Bronchial epithelial cell (primary cell): ENCODE measurements around the gene RAX. TPM values are rescaled to one million over a fixed set of nuclear protein-coding genes. Genes with fewer than 3 reads are reported as not detected.

Source experiments
- DNase-seq: peaks from one replicate; pipeline ENCODE4 v3.0.0-alpha.2; 2010; ENCODE audit warnings: low read depth
- FAIRE-seq: peaks from 2 replicates; lab custom pipeline; 2011; peaks lifted over from hg19 to GRCh38; lab: Jason Lieb, UNC
- H3K27me3 ChIP-seq: 2 replicates; pipeline ENCODE4 v1.5.1; 2011; ENCODE audit warnings: low read length; ENCODE audit not compliant: control insufficient read depth, insufficient read depth
- H3K36me3 ChIP-seq: 2 replicates; pipeline ENCODE4 v1.5.1; 2011; ENCODE audit warnings: low read length; ENCODE audit not compliant: control insufficient read depth, insufficient read depth
- H3K4me3 ChIP-seq: 2 replicates; pipeline ENCODE4 v1.5.1; 2011; ENCODE audit warnings: mild to moderate bottlenecking, low read depth, low read length, control low read depth
- CTCF ChIP-seq: IDR thresholded peaks from 2 replicates; pipeline ENCODE4 v1.5.1; 2011; ENCODE audit warnings: mild to moderate bottlenecking, moderate library complexity, low read length, control low read depth, inconsistent platforms; ENCODE audit not compliant: insufficient read depth, severe bottlenecking
- total RNA-seq: library from RNA; depleted of rRNA; stranded (reverse); fragments of >200 nt; gene quantifications from 2 replicates; pipeline ENCODE4 v1.2.1, GENCODE V29; 2014

Gene RAX
- total RNA-seq, 1 donor from 2014 or later = not detected

DNA sequence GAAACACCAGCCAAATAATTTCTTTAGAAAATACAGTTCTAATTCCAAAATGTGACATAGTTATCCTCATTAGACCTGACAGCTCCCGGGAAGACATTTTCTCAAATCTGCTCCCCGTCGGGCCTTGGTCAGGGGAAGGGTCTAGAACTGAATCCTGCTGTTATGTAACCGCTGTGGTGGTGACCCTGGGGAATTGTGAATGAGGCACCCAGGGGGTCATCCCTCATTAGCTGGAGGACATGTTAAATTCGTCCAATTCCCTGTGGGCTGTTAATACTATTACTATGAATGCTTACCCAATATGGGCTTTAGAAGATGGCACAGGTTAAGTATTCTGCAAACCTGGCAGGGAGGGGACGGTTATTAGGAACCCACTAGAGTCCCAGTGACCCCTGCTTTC, 33.4 kb upstream of the RAX start:
- no peak overlapping the region for H3K4me3 ChIP-seq
- no peaks in the 10 kb centered on the region for H3K36me3 ChIP-seq
- H3K27me3 ChIP-seq = peaks cover 2% of the 10 kb centered on the region
- FAIRE-seq (no peak), DNase-seq (no peak)
- no peak for TF ChIP-seq CTCF

DNA sequence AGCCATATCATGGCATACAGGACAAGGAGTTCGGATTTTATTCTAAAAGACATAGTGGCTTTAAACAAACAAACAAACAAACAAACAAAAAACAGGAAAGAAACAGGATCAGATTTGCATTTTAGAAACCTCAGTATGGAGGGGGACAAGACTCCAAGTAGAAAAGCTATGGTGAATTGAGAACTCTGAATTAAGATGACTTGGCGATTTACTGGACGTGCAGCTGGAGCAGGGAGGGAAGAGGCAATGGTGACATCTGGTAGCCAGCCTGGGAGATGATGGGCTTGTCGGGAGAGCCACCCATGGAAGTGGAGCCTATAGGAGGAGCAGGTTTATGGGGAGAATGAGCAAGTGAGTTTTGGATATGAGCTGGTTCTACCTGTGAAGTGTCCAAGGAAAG, 32.0 kb upstream of the RAX start:
- Histone ChIP-seq H3K36me3 (no peaks in the 10 kb centered on the region), H3K27me3 (peaks cover 2% of the 10 kb centered on the region), H3K4me3 (no peak overlapping the region)
- no peak for FAIRE-seq
- DNase-seq = no peak
- TF ChIP-seq CTCF = no peak

DNA sequence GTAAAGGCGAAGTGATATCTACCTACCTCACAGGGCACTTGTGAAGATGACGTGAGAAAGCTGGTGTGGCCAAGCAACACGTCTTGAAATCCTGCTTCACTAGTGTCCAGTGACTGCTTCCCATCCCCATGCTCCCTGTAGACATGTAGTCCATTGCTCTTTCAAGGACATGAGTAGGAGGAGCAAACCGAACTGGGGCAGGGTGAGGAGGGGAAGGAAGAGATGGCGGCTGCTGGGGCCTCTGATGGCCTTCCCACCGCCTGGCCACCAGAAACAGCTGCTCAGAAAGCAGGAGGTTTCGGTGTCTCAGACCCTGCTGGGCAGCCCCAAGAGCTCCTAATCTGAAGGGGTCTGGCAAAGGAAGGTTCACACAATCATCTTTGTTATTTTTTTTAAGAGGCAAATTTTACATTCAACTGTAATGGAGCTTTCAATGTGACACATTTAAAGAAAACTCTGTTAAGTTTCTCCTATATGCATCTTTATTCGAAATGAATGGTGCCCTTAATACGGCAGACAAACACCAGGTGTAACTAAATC, 30.5 kb upstream of the RAX start:
- no peaks in the 10 kb centered on the region for H3K36me3 ChIP-seq
- no peak for DNase-seq
- H3K27me3 ChIP-seq = no peaks in the 10 kb centered on the region
- TF ChIP-seq CTCF = no peak
- no peak overlapping the region for H3K4me3 ChIP-seq
- FAIRE-seq = no peak

- no peak for DNase-seq
- Histone ChIP-seq H3K4me3 (no peak overlapping the region), H3K36me3 (no peaks in the 10 kb centered on the region), H3K27me3 (no peaks in the 10 kb centered on the region)
- no peak for FAIRE-seq
- TF ChIP-seq CTCF = no peak
These were observed 29.8 kb upstream of the RAX start for GRCh38 chr18:59303006-59303405.

DNA sequence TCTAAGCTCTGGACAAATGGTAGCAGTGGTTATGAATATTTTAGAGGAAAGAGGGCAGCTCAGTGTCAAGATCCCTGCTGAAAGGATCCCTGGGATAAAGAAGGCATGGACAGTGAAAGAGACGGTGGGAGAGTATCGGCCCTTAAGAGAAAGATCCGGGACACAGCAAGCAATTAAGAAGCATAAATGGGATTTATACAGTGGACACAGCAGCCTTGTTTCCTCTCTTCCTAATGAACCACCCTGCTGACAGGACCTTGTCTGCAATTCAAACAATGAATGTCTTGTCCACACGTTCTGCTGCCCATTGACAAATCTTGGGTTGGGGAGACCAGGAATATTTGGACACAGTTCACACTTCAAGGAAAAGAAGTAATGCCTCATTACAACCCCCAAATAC, 28.7 kb upstream of the RAX start:
- no peaks in the 10 kb centered on the region for H3K27me3 ChIP-seq
- peak; percentile 18 for FAIRE-seq
- H3K36me3 ChIP-seq = no peaks in the 10 kb centered on the region

More for the DNA sequence above, 28.7 kb upstream of the RAX start:
- no peak overlapping the region for H3K4me3 ChIP-seq
- TF ChIP-seq CTCF = no peak
- DNase-seq = no peak
